Lung (tissue), 12 donors: Measurements from ENCODE around the gene ZNF362. TPM values are rescaled to one million over a fixed set of nuclear protein-coding genes. Genes with fewer than 3 reads are reported as not detected.

Source experiments
- ATAC-seq: fragments of 200-7000 bp; cut with Tn5 transposase; one replicate; pipeline ENCODE4 v1.9.1; 2020; ENCODE audit warnings: moderate number of reproducible peaks; ENCODE audit not compliant: insufficient read depth, low FRiP score
- DNase-seq, 3 donors: peaks; one replicate each; pipeline ENCODE4 v3.0.0-alpha.2; 2013 to 2017
- H3K27ac ChIP-seq, 2 donors: one replicate each; pipeline ENCODE4 v1.5.1; 2013; ENCODE audit warnings: mild to moderate bottlenecking in 2 of 2, moderate library complexity in 2 of 2, control low read depth in 1 of 2, inconsistent platforms in 1 of 2, low read depth in 1 of 2, low read length in 1 of 2
- H3K27me3 ChIP-seq, 3 donors: one replicate each; pipeline ENCODE4 v1.5.1; 2013; ENCODE audit warnings: low read length in 2 of 3; ENCODE audit not compliant: control insufficient read depth in 3 of 3, insufficient read depth in 3 of 3
- H3K36me3 ChIP-seq, 4 donors: one replicate each; pipeline ENCODE4 v1.5.1; 2013; ENCODE audit warnings: low read length in 4 of 4, mild to moderate bottlenecking in 1 of 4, moderate library complexity in 1 of 4; ENCODE audit not compliant: control insufficient read depth in 4 of 4, insufficient read depth in 4 of 4
- H3K4me1 ChIP-seq, 5 donors: one replicate each; pipeline ENCODE4 v1.5.1; 2013; ENCODE audit warnings: low read length in 5 of 5, mild to moderate bottlenecking in 2 of 5, moderate library complexity in 1 of 5; ENCODE audit not compliant: control insufficient read depth in 5 of 5, insufficient read depth in 5 of 5
- H3K4me3 ChIP-seq: one replicate; pipeline ENCODE4 v1.5.1; 2013; ENCODE audit warnings: mild to moderate bottlenecking, control low read depth, moderate library complexity
- H3K9ac ChIP-seq, 2 donors: one replicate each; pipeline ENCODE4 v1.5.1; 2013; ENCODE audit warnings: low read length in 2 of 2, control low read depth in 1 of 2; ENCODE audit not compliant: insufficient read depth in 1 of 2
- H3K9me3 ChIP-seq, 4 donors: one replicate each; pipeline ENCODE4 v1.5.1; 2013; ENCODE audit warnings: low read length in 3 of 4, mild to moderate bottlenecking in 1 of 4, moderate library complexity in 1 of 4; ENCODE audit not compliant: control insufficient read depth in 4 of 4, insufficient read depth in 3 of 4
- WGBS, 2 donors: extraction: QIAGEN DNeasy Blood & Tissue Kit; methylation state at CpG; one replicate each; pipeline ENCODE4 v1.1.7; 2013; 5-methylcytosine and 5-hydroxymethylcytosine counted together
- polyA plus RNA-seq, 2 donors: library from polyadenylated mRNA; stranded (reverse); fragments of 200-250 nt; gene quantifications; one replicate each; pipeline ENCODE4 v1.2.1, GENCODE V29; 2013
- total RNA-seq, 2 donors: library from RNA; depleted of rRNA in 1 of 2; stranded (reverse); fragments of >200 nt in 1 of 2; gene quantifications; one replicate each; pipeline ENCODE4 v1.2.1, GENCODE V29; 2014 to 2021
- TF ChIP-seq, protein P1 (sequence below): IDR thresholded peaks from 2 replicates; pipeline ENCODE4 v1.5.1; 2012; ENCODE audit warnings: mild to moderate bottlenecking; ENCODE audit errors: control extremely low read depth, extremely low read depth
- donor health status: control.
- donor health status: control.
- donor health status: Bipolar disorder and iron deficiency.
- donor health status: healthy.
- donor health status: DM: yes; HTN: yes; CAD: no.

ZNF362 gene
- total and polyA plus RNA-seq, 4 donors: 10.2 to 35.0 (median 16.5) TPM

DNA sequence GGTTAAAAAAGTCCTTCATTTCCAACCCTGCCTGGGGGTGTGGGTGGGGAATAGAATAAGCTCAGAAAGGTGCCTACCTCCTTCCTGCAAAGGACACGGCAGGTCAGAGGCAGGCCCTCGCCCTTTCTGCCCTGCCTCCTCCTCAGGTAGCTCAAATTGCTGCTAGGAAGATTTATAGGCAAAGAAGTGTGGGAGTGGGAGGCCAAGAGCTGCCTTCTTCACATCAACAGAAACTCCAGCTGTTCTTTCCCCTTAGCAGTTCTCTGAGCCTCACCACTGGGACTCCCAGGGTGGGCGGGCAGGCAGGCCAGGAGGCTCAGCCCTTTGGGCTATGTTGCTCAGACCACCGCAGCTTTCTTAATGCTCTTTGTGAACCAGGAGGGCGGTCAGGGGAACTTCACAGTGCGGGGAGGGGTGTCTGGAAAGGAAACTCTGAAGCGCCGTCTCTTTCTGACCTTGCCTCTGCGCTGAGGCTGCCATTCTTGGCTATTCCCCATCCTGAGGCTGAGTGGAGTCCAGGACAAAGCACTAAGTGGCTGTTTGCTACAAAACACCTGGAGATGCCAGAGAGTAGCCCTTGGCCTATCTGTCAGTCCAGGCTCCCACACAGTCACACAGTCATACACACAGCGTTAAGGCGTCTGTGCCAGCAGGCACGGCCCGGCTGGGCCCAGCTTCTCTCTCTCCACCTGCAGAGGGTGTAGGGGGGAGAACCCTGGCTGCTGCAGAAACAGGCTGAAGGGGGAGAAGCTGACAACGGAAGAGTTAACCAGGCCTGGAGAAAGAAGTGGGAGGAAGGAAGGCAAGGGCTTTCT, 67.6 kb downstream of the ZNF362 start:
- H3K4me3 ChIP-seq: no peak overlapping the region
- TF ChIP-seq, protein P1, sequence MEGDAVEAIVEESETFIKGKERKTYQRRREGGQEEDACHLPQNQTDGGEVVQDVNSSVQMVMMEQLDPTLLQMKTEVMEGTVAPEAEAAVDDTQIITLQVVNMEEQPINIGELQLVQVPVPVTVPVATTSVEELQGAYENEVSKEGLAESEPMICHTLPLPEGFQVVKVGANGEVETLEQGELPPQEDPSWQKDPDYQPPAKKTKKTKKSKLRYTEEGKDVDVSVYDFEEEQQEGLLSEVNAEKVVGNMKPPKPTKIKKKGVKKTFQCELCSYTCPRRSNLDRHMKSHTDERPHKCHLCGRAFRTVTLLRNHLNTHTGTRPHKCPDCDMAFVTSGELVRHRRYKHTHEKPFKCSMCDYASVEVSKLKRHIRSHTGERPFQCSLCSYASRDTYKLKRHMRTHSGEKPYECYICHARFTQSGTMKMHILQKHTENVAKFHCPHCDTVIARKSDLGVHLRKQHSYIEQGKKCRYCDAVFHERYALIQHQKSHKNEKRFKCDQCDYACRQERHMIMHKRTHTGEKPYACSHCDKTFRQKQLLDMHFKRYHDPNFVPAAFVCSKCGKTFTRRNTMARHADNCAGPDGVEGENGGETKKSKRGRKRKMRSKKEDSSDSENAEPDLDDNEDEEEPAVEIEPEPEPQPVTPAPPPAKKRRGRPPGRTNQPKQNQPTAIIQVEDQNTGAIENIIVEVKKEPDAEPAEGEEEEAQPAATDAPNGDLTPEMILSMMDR: no peak
- WGBS, 2 donors: 81 to 87% methylated on average over 14 of the region's 14 CpGs
- no peak overlapping the region for H3K9ac ChIP-seq
- H3K36me3 ChIP-seq: peaks cover 46 to 56% (median 50%) of the 10 kb centered on the region in 4 donors
- no peak for ATAC-seq
- H3K9me3 ChIP-seq: no peaks in the 10 kb centered on the region
- peaks cover 0 to 8% (median 0%) of the 10 kb centered on the region in 5 donors for H3K4me1 ChIP-seq
- H3K27ac ChIP-seq: no peak overlapping the region
- H3K27me3 ChIP-seq: no peaks in the 10 kb centered on the region
- peak in 1 of 3 donors; percentile 49 for DNase-seq

DNA sequence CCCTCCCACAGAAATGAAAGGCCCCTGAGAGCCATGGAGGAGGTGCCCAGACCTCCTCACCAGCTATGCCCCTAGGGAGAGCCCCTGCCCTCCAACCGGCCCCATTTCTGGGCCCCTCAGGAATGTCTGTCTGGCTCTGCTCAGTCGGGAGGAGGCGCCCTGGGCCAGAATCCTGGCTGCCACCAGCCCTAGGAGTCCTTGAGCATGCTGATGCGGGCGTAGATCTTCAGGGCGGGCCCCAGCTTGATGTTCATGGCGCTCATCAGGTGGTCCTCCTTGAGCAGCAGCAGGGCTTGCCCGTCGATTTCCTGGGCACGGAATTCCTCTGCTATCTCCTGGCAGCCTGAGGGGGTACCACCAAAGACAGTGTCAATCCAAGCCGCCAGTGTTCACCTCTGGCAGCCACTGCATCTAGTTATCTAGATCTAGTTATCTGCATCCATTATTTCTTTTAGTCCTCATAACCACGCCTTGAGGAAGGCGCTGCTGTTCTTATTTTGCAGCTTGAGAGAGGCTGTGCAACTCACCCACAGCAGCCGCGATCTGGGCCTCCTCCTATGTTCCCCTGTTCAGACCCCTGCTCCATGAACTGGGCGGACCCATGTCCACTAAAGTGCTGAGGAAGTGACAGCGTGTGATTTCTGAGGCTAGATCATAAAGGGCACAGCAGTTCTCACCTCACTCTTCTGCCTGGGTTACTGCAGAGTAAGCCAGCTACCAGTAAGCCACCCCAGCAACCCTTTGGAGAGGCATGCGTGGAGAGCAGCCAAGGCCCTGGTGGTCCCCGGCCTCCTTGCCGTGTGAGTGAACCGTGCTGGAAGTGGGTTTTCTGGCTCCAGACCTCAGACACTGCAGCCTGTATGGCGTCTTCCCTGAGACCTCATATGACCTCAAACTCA, 68.6 kb downstream of the ZNF362 start:
- H3K9me3 ChIP-seq: no peaks in the 10 kb centered on the region
- no peak for DNase-seq
- TF ChIP-seq, protein P1: no peak
- H3K27ac ChIP-seq: peak overlapping the region in 1 of 2 donors; percentile 6
- H3K4me3 ChIP-seq: no peak overlapping the region
- ATAC-seq: no peak
- H3K27me3 ChIP-seq: no peaks in the 10 kb centered on the region
- WGBS, 2 donors: 83 to 85% methylated on average over 22 of the region's 22 CpGs
- no peak overlapping the region for H3K9ac ChIP-seq
- H3K36me3 ChIP-seq: peaks cover 55 to 64% (median 61%) of the 10 kb centered on the region in 4 donors
- H3K4me1 ChIP-seq: peaks cover 0 to 8% (median 0%) of the 10 kb centered on the region in 5 donors

DNA sequence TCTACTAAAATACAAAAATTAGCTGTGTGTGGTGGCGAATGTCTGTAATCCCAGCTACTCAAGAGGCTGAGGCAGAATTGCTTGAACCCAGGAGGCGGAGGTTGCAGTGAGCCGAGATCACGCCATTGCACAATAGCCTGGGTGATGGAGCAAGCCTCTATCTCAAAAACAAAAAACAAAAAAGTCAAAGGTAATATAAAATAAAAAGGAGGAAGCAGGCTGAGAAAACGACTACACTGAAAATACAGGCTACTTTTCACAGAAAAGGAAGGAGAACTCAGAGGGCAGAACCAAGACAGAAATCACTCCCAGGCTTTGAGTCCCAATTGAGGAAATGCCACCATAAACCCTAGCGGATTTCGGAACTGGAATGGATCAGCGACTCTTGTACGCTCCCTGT, 70.5 kb downstream of the ZNF362 start:
- Histone ChIP-seq H3K36me3 (peaks cover 67 to 80% (median 71%) of the 10 kb centered on the region in 4 donors), H3K9ac (no peak overlapping the region), H3K9me3 (no peaks in the 10 kb centered on the region), H3K4me3 (no peak overlapping the region), H3K27ac (peak overlapping the region; percentile 46 to 59), H3K27me3 (no peaks in the 10 kb centered on the region), H3K4me1 (peaks cover 0 to 12% (median 0%) of the 10 kb centered on the region in 5 donors)
- no peak for DNase-seq
- TF ChIP-seq, protein P1: no peak
- no peak for ATAC-seq
- 37 to 64% methylated on average over 9 of the region's 9 CpGs for WGBS, 2 donors
